ENCODE data around the gene MLLT10.

DNA sequence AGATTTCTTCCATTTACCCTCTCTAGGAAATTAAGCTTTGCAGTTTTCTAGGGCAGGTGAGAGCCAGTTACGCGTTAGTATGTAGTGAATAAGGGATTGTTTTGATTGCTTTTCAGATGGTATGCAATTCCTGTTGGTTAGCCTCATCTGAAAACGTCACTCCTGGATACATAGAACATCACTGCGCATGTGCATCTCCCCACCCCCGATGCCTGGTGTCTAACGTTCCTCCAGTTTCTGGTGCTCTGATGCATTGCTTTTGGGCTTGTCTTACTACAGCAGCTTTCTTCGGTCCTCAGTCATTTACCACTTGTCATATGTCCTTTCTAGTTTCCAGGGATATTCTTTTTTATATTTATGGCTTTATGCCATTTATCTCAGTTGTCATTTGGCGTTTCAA lies 22.5 kb downstream of the MLLT10 start:
- TF ChIP-seq, protein P1, sequence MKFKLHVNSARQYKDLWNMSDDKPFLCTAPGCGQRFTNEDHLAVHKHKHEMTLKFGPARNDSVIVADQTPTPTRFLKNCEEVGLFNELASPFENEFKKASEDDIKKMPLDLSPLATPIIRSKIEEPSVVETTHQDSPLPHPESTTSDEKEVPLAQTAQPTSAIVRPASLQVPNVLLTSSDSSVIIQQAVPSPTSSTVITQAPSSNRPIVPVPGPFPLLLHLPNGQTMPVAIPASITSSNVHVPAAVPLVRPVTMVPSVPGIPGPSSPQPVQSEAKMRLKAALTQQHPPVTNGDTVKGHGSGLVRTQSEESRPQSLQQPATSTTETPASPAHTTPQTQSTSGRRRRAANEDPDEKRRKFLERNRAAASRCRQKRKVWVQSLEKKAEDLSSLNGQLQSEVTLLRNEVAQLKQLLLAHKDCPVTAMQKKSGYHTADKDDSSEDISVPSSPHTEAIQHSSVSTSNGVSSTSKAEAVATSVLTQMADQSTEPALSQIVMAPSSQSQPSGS (CRISPR knock-in tag; IDR thresholded peaks at IDR 0.05; ENCODE audit: borderline replicate concordance, low read depth) = no peak
- TF ChIP-seq, protein P2, sequence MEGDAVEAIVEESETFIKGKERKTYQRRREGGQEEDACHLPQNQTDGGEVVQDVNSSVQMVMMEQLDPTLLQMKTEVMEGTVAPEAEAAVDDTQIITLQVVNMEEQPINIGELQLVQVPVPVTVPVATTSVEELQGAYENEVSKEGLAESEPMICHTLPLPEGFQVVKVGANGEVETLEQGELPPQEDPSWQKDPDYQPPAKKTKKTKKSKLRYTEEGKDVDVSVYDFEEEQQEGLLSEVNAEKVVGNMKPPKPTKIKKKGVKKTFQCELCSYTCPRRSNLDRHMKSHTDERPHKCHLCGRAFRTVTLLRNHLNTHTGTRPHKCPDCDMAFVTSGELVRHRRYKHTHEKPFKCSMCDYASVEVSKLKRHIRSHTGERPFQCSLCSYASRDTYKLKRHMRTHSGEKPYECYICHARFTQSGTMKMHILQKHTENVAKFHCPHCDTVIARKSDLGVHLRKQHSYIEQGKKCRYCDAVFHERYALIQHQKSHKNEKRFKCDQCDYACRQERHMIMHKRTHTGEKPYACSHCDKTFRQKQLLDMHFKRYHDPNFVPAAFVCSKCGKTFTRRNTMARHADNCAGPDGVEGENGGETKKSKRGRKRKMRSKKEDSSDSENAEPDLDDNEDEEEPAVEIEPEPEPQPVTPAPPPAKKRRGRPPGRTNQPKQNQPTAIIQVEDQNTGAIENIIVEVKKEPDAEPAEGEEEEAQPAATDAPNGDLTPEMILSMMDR (IDR thresholded peaks at IDR 0.05) = no peak
- TF ChIP-seq ZNF512 (CRISPR knock-in tag; IDR thresholded peaks at IDR 0.05; ENCODE audit: borderline replicate concordance) = no peak
- no peak for TF ChIP-seq ZNF425 (CRISPR knock-in tag; conservative IDR thresholded peaks at IDR 0.05)
- TF ChIP-seq JUN (CRISPR knock-in tag; IDR thresholded peaks at IDR 0.05) = no peak
- TF ChIP-seq ZNF263 (CRISPR knock-in tag; IDR thresholded peaks at IDR 0.05; ENCODE audit: low read depth) = no peak
- TF ChIP-seq, protein P3, sequence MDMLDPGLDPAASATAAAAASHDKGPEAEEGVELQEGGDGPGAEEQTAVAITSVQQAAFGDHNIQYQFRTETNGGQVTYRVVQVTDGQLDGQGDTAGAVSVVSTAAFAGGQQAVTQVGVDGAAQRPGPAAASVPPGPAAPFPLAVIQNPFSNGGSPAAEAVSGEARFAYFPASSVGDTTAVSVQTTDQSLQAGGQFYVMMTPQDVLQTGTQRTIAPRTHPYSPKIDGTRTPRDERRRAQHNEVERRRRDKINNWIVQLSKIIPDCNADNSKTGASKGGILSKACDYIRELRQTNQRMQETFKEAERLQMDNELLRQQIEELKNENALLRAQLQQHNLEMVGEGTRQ (CRISPR knock-in tag; IDR thresholded peaks at IDR 0.05) = no peak
- no peak for TF ChIP-seq NR3C1 (CRISPR knock-in tag; conservative IDR thresholded peaks at IDR 0.05; ENCODE audit: low read depth)

Data from WTC11 (cell line).